Colonic mucosa (tissue), 4 donors: ENCODE measurements around the gene C1orf35. TPM values are rescaled to one million over a fixed set of nuclear protein-coding genes. Genes with fewer than 3 reads are reported as not detected.

Source experiments
- DNase-seq: peaks from one replicate; pipeline ENCODE4 v3.0.0-alpha.2; 2020
- H3K27ac ChIP-seq: fragments of 200-600 bp; one replicate; pipeline ENCODE4 v1.8.0; 2021
- H3K27me3 ChIP-seq: fragments of 200-600 bp; one replicate; pipeline ENCODE4 v1.8.0; 2021
- H3K36me3 ChIP-seq: fragments of 200-600 bp; one replicate; pipeline ENCODE4 v1.8.0; 2021
- H3K4me1 ChIP-seq: fragments of 200-600 bp; one replicate; pipeline ENCODE4 v1.8.0; 2021; ENCODE audit warnings: mild to moderate bottlenecking
- H3K4me3 ChIP-seq: fragments of 200-600 bp; one replicate; pipeline ENCODE4 v1.8.0; 2021
- H3K9ac ChIP-seq, 2 donors: one replicate each; pipeline ENCODE4 v1.7.0; 2013; ENCODE audit warnings: control low read depth in 2 of 2, low read depth in 2 of 2, low read length in 2 of 2
- H3K9me3 ChIP-seq: fragments of 200-600 bp; one replicate; pipeline ENCODE4 v1.8.0; 2021
- CTCF ChIP-seq: fragments of 200-600 bp; IDR thresholded peaks from one replicate; pipeline ENCODE4 v1.8.0; 2022; ENCODE audit warnings: antibody characterized with exemption, mild to moderate bottlenecking
- intact Hi-C: fragments of 100-400 bp; cut with DNase I; formaldehyde crosslinking; loops from one replicate; pipeline ENCODE4 v1.14.1; 2022
- total RNA-seq, 2 donors: library from RNA; stranded (reverse); fragmentation: NEBNext Ultra II Directional in 1 of 2; extraction: Animal tissue kit (Norgen Biotek cat#: 25700) in 1 of 2; gene quantifications; one replicate each; pipeline ENCODE4 v1.2.1, GENCODE V29; 2021
- donor health status: healthy.
- donor health status: DM: no; HTN: no; CAD: no.
- donor health status: DM: no; HTN: no; CAD: no.

The C1orf35 gene
- total RNA-seq, 2 donors from 2014 or later, result 14.9 to 26.4 TPM

- H3K36me3 ChIP-seq, result no peaks in the 10 kb centered on the region
- no peak for TF ChIP-seq CTCF
- H3K27me3 ChIP-seq, result peaks cover 3% of the 10 kb centered on the region
- no peak overlapping the region for H3K27ac ChIP-seq
- no peak overlapping the region for H3K9ac ChIP-seq
- no peaks in the 10 kb centered on the region for H3K9me3 ChIP-seq
- no peak overlapping the region for H3K4me3 ChIP-seq
- H3K4me1 ChIP-seq, result no peaks in the 10 kb centered on the region
- no peak for DNase-seq
- intact Hi-C loops, result loop anchor here (5.0 kb wide), 1 partner anchor 41 kb away; no protein-coding TSS in a partner anchor
These were observed 28.6 kb upstream of the C1orf35 start for GRCh38 chr1:228131766-228132165.

GRCh38 chr1:228125185-228125584, 22.1 kb upstream of the C1orf35 start:
- Histone ChIP-seq H3K4me3 (no peak overlapping the region), H3K36me3 (no peaks in the 10 kb centered on the region), H3K9me3 (no peaks in the 10 kb centered on the region), H3K27me3 (peaks cover 1% of the 10 kb centered on the region), H3K9ac (no peak overlapping the region), H3K4me1 (no peaks in the 10 kb centered on the region), H3K27ac (no peak overlapping the region)
- DNase-seq, result no peak
- no peak for TF ChIP-seq CTCF
- intact Hi-C loops, result no loop called here

GRCh38 chr1:228123505-228123904, 20.4 kb upstream of the C1orf35 start:
- intact Hi-C loops, result no loop called here
- Histone ChIP-seq H3K27me3 (no peaks in the 10 kb centered on the region), H3K36me3 (no peaks in the 10 kb centered on the region), H3K4me3 (no peak overlapping the region), H3K9me3 (no peaks in the 10 kb centered on the region), H3K9ac (no peak overlapping the region), H3K27ac (no peak overlapping the region), H3K4me1 (no peaks in the 10 kb centered on the region)
- no peak for DNase-seq
- TF ChIP-seq CTCF, result no peak

GRCh38 chr1:228122921-228123441, 19.9 kb upstream of the C1orf35 start:
- Histone ChIP-seq H3K27ac (no peak overlapping the region), H3K4me1 (no peaks in the 10 kb centered on the region), H3K36me3 (no peaks in the 10 kb centered on the region), H3K9me3 (no peaks in the 10 kb centered on the region), H3K27me3 (no peaks in the 10 kb centered on the region), H3K9ac (no peak overlapping the region), H3K4me3 (no peak overlapping the region)
- no peak for TF ChIP-seq CTCF
- intact Hi-C loops, result no loop called here
- DNase-seq, result no peak

GRCh38 chr1:228120857-228121489, 17.8 kb upstream of the C1orf35 start:
- H3K9me3 ChIP-seq, result no peaks in the 10 kb centered on the region
- no peak overlapping the region for H3K4me3 ChIP-seq
- H3K9ac ChIP-seq, result no peak overlapping the region
- no peaks in the 10 kb centered on the region for H3K36me3 ChIP-seq
- H3K27me3 ChIP-seq, result no peaks in the 10 kb centered on the region
- no peak for DNase-seq
- no peak overlapping the region for H3K27ac ChIP-seq
- no peaks in the 10 kb centered on the region for H3K4me1 ChIP-seq
- no peak for TF ChIP-seq CTCF
- intact Hi-C loops, result no loop called here
